Fibroblast of skin of abdomen (primary cell): ENCODE results near the gene WNT6. TPM values are rescaled to one million over a fixed set of nuclear protein-coding genes. Genes with fewer than 3 reads are reported as not detected.

Experiments
- DNase-seq: peaks from one replicate; pipeline ENCODE4 v3.0.0-alpha.2; 2013
- polyA plus RNA-seq, 2 experiments: library from polyadenylated mRNA; unstranded; fragments of 120-200 nt; gene quantifications; one replicate each; pipeline ENCODE4 v1.2.1, GENCODE V29; 2013; ENCODE audit not compliant: insufficient read length in 2 of 2

The WNT6 gene
- not detected for polyA plus RNA-seq (2013, experiment 1 of 2; ENCODE audit: insufficient read length)
- not detected for polyA plus RNA-seq (2013, experiment 2 of 2; ENCODE audit: insufficient read length)

DNA sequence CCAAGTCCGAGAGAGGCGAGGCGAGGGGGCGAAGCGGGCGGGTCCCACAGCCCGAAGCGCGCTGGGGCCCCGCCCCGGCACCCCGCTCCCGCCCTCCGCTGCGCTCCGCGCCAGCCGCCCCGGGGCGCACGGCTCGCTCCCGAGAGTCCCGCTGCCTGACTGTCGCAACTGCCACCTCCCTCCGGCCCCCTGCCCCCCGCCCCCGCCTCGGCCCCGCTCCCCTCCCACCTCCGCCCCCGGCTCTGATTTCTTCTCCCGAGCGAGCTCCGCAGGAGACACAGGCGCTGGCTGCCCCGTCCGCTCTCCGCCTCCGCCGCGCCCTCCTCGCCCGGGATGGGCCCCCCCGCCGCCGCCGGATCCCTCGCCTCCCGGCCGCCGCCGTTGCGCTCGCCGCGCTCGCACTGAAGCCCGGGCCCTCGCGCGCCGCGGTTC is at the start of gene WNT6:
Gene WNT6, plus strand, starts transcription at position 250 of the 432 bp plus-strand sequence. CDS start 233 bp downstream, outside the sequence.
- no peak for DNase-seq

DNA sequence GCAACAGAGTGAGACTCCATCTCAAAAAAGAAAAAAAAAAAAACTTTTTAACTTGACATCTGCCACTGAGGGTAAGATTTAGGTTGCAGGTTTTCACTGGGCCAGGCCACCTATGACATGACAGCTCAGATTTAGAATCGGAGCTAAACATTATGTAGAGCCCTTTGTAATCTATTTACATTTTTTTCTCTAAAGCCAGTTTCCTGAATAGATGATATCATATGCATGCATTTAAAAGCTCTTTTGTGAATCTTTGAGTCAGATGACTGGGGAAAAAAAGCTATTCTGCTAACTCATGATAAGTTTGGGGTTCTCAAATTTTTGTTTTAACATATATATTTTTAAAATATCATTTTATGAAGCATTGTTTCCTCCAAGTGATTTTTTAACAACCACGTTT is 49.3 kb upstream of the WNT6 start:
- no peak for DNase-seq

DNA sequence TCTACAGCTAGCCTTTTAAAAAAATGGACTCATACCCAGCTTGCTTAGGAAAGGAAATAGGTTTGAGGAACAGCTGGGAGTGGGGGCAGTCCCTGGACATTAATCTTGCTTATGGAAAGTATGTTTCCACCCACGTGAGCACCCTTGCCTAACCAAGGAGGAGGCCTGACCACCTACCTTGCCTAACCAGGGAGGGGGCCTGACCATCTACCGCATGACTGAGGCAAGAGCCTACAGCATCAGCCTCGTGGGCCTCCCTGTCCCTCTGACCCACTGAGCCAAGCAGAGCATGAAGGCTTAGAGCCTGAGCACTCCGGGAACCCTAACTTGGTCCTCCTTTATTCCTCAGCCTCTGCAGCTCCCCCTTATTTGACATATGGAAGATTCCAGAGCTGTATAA is 48.2 kb upstream of the WNT6 start:
- DNase-seq, result peak; percentile 21

DNA sequence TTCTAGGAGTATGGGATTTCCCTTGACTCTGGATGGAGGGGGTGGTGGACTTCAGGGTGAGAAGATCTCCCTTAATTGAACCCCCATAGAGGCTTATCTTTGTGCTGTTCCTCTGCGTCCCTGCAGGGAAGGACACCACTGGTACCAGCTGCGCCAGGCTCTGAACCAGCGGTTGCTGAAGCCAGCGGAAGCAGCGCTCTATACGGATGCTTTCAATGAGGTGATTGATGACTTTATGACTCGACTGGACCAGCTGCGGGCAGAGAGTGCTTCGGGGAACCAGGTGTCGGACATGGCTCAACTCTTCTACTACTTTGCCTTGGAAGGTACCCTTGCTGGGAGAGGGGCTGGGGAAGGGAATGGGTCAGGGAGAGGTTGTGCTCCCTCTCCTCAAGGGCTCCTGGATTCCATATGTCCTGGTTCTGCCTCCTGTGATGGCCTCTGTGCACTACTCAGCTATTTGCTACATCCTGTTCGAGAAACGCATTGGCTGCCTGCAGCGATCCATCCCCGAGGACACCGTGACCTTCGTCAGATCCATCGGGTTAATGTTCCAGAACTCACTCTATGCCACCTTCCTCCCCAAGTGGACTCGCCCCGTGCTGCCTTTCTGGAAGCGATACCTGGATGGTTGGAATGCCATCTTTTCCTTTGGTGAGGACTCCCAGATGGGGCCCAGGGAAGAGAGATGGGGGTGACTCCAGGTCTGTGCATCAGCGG is 47.3 kb upstream of the WNT6 start:
- DNase-seq, result no peak

DNA sequence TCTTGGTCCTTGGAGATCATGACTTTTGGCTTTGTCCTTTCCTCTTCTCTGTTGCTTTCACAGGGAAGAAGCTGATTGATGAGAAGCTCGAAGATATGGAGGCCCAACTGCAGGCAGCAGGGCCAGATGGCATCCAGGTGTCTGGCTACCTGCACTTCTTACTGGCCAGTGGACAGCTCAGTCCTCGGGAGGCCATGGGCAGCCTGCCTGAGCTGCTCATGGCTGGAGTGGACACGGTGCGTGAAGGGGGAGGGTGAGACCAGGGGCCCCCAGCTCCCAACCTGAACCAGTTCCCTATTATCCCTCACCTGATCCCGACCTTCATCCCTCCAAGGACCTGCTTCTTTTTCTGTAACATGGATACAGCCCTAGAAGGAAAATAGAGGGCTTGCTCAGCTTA is 46.7 kb upstream of the WNT6 start:
- no peak for DNase-seq

DNA sequence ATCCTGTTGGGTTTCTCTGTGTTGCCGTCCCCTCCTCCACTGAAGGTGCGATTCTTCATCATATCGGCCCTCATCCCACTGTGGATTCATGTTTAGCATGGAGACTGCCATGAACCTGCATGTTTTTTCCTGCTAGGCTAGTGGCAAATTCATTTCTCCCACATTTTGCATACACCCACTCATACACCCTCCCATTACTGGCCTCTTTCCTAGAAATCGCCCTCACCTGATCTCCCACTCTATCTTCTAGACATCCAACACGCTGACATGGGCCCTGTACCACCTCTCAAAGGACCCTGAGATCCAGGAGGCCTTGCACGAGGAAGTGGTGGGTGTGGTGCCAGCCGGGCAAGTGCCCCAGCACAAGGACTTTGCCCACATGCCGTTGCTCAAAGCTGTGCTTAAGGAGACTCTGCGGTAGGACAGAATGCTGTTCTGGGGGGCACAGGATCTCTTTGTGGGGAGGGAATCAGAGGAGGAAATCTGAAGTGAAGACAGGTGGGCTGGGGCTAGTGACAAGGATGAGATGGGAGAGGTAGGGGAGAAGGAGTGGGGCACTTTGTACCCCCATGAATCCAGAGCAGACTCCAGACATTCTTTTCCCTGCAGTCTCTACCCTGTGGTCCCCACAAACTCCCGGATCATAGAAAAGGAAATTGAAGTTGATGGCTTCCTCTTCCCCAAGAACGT is 45.7 kb upstream of the WNT6 start:
- no peak for DNase-seq

DNA sequence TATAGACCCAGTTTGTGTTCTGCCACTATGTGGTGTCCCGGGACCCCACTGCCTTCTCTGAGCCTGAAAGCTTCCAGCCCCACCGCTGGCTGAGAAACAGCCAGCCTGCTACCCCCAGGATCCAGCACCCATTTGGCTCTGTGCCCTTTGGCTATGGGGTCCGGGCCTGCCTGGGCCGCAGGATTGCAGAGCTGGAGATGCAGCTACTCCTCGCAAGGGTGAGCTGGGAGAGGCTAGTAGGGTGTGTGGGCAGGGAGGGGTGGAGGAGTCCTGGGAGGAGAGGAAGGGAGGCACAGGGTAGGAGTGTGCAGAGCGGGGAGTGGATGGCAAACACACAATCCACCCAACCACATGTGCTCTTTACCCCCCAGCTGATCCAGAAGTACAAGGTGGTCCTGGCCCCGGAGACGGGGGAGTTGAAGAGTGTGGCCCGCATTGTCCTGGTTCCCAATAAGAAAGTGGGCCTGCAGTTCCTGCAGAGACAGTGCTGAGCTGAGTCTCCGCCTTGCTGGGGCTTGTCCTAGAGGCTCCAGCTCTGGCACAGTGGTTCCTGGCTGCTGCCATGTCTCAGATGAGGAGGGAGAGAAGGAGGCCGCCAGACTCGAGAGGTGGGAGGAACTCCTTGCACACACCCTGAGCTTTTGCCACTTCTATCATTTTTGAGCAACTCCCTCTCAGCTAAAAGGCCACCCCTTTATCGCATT is 44.9 kb upstream of the WNT6 start:
- no peak for DNase-seq

DNA sequence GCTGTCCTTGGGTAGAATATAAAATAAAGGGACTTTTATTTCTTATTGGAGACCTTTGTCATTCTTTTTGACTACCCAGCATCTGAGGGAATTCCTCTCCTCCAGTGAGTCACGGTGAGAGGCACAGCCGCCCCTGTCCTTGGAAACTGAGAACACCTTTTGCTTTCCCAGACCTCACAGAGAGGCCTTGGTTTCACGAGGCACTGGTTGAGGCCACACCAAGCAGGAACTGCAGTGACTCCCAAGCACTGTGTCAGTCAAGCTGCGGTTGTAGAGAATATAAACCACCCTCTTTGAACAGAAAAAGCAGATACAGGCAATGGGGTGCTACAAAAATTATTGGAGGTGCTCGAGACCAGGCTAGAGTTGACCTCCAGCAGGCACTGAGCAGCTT is 44.4 kb upstream of the WNT6 start:
- no peak for DNase-seq

DNA sequence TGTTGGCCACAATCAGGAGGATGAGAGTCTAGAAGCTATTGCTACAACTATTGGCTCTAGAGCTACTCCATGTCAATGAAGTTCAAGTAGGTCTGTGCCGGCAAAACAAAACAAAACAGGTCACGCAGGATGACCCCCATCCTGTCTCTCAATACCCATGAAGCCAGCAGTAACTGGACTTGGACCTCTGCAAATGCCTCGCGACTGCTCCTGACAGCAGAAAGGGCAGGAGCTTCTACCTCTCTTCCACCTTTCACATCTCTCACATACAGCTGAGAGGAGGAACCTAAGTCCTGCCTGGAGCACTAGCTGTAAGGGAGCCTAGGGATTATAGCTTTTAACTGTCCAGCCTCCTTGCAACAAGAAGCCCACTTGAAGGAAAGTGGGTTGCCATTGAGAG is 44.0 kb upstream of the WNT6 start:
- no peak for DNase-seq

DNA sequence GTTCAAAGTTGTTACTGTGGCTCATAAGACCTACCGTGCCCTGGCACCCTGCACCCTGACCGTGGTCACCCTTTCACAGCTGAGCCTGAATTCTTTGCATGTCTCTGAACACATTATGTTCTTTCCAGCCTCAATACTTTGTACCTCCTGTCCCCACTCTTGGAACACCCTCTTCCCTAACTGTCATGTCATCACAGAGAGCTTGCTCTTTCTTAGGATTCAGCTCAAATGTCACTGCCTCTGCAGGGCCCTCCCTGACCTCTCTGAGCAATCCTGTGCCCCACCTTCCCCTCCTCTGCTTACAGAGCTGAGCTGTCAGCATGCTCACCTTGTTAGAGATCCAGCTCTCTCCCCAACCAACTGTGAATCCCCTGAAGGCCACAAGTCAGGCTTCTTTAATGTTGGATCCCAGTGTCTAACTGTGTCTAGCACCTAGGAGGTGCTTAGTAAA is 43.0 kb upstream of the WNT6 start:
- no peak for DNase-seq

- DNase-seq, result no peak
These were observed 40.5 kb upstream of the WNT6 start for GRCh38 chr2:218819093-218819492.

GRCh38 chr2:218820746-218821369 is 38.7 kb upstream of the WNT6 start:
- DNase-seq, result no peak

GRCh38 chr2:218821605-218822211 is 37.9 kb upstream of the WNT6 start:
- no peak for DNase-seq

- DNase-seq, result no peak
These were observed 37.0 kb upstream of the WNT6 start for GRCh38 chr2:218822622-218823021.

- no peak for DNase-seq
These were observed 36.3 kb upstream of the WNT6 start for GRCh38 chr2:218823196-218823855.

- no peak for DNase-seq
These were observed 35.6 kb upstream of the WNT6 start for GRCh38 chr2:218824004-218824403.

- no peak for DNase-seq
These were observed 32.8 kb upstream of the WNT6 start for GRCh38 chr2:218826791-218827190.

DNA sequence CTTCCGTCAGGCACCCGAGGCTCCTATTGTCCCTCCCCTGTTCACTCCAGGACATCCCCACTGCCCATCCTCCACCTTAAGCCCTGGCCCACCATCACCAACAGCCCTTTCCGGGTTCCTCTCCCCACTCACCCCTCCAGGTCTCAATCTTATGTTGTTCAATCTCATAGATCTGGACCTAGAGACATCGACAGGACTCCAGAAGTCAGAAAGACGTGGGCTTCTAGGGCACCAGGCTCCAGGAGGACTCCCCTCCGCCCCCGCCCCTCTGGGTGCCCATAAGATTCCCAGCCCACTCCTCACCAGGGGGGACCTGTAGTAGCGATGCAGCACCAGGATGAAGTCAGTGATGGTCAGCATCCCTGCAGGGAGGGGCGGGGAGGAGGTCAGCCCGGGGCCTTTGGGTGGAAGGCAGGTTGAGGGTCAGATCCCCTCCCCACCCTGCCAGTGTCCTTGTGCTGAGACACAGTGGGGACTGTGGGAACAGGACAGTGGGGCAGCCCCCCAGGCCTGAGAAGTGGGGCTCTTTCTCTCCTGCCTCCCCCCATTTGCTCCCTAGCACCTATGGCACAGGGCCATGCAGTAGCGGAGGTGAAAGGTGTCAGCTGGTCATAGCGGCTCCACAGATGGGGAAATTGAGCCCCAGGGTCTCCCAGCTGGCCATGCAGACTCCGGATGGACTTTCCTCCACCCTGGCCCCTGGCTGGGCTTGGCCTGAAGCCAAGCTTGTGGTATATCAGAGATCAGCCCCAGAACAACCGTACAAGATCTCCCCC is 31.7 kb upstream of the WNT6 start:
- DNase-seq, result no peak

DNA sequence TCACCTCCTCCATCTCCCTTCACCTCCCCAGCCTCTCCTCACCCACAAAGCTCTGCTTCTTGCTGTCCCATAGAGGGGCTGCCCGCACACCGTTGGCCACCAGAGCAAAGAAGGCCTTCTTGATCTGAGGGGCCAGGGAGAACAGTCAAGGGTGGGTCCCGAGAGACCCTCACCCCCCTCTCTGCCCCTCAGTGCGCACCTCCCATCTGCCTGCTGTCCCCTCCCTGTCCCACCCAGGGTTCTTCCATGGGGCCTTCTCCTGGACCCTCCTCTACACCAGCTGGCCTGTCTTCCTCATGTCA is 31.2 kb upstream of the WNT6 start:
- DNase-seq, result no peak

DNA sequence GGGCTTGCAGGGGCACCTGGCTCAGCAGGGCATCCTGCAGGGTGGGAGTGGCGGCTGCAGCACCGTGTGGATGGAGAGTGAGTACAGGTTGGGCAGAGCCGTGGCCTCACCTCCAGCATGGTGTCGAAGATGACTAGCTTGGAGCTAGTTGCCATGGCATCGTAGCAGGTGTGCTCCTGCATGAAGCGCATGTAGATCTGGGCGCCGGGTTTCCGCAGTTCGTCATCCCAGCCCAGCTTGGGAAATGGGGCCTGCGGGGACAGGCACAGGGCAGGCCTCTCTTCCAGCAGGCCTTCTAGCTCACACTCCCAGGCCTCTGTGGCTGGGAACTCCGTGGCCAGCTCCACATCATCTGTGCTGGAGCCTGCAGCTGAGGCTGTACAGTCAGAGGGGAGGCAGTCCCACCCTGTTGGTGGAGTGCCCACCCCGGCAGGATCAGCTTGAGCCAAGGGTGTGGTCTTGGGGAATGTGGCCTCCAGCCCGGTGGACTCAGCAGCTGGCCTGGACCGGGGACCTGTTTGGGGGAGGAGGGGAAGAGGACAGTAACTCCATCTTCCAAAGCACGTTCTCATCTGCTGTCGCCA is 29.6 kb upstream of the WNT6 start:
- DNase-seq, result no peak
